Forelimb muscle (tissue), 1 donor: ENCODE results near the gene GCNT4. TPM values are rescaled to one million over a fixed set of nuclear protein-coding genes. Genes with fewer than 3 reads are reported as not detected.

Experiments used
- DNase-seq: peaks from one replicate; pipeline ENCODE4 v3.0.0-alpha.2; 2013; ENCODE audit warnings: low read depth
- polyA plus RNA-seq: library from polyadenylated mRNA; unstranded; fragments of 120-200 nt; gene quantifications from one replicate; pipeline ENCODE4 v1.2.1, GENCODE V29; 2013; ENCODE audit not compliant: insufficient read length

GCNT4 gene
- polyA plus RNA-seq, 1 donor = 0.15 TPM

- DNase-seq = no peak
Measured at GRCh38 chr5:75018805-75019587, 33.4 kb downstream of the GCNT4 start.

GRCh38 chr5:75017971-75018370 lies 34.4 kb downstream of the GCNT4 start:
- DNase-seq = no peak

DNA sequence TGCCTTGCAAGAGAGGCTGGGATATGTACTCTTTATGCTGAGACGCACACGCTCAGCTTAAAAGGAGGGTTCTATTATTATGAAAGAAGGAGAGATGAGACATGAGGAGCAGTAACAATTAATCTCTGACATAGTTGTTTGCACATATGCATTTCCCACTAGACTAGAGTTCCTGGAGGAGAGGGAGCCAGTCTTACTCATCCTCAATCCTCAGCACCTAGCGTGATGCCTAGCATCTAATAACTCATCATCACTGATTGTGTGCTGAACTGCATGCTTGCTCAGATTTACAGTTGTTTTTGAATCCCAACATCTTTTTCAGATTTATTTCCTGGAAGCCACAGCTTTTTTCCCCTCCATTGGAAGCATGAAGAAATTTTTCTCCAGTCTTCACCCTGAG lies 35.5 kb downstream of the GCNT4 start:
- DNase-seq = no peak

GRCh38 chr5:75012748-75013147 lies 39.6 kb downstream of the GCNT4 start:
- no peak for DNase-seq

GRCh38 chr5:75010838-75011237 lies 41.5 kb downstream of the GCNT4 start:
- no peak for DNase-seq

DNA sequence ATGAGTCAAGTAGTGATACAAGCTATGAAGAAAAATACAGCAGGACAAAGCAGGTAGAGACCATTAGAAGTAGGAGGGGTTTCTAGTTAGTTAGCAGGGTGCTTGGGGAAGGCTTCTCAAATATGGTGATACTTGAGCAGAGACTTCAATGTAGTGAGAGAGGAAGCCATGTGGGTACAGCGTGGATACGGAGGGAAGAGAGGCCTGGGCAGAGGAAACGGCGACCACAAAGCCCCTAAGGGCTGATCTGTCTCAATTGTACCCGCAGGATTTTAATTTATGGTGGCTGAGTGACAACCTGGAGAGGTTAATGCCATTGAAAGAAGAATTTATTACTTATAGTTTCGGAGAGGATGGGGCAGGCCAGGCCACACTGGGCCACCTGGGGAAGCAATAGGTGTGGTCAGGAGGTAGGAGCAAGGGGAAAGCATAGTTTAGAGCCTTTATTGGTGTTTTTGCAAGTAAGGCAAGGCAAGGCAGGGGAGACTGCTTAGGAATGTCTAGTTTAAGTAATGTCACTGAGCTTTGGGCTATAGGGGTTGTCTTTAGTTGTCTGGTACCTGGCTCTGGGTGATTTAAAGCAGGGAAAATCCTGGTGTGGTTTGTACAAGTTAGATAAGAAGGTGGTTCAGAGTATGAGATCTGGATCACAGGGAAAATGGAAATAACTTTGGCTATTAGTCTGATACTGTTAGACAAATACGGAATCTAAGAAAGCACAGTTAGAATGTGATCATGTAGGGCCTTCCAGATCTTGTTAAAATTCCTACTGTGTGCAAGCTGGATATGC lies 42.6 kb downstream of the GCNT4 start:
- no peak for DNase-seq

GRCh38 chr5:75006865-75007822 lies 45.2 kb downstream of the GCNT4 start:
- DNase-seq = no peak

DNA sequence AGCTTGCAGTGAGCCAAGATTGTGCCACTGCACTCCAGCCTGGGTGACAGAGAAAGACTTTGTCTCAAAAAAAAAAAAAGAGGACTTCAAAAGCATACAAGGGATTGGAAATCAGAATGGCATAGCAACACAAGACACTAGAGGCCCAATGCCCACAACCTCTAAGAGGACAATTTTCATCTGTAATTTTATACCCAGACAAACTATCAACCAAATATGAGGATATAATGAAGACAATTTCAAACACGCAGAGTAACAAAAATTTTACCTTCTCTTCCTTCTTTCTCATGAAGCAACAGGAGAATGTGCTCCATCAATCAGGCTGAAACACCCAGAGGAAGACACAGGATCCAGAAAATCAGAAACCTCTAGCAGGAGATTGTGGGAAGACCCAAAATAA lies 46.8 kb downstream of the GCNT4 start:
- DNase-seq = no peak

Other genes starting within 250 kb of the GCNT4 start
- gene FAM169A, start 186.2 kb downstream of the GCNT4 start, polyA plus RNA-seq = 0.76 TPM
- gene ANKRD31, start 184.3 kb upstream of the GCNT4 start, polyA plus RNA-seq = 0.13 TPM